Stomach (tissue), 4 donors: Measurements from ENCODE around the gene PRICKLE1.

ENCODE experiments used
- CTCF ChIP-seq, 7 experiments: fragments of 450-650 bp in 4 of 7; fragments of 200-600 bp in 3 of 7; sonication (generic) in 3 of 7; IDR thresholded peaks; one replicate each; pipeline ENCODE4 v1.5.1; 2016 to 2019; ENCODE audit warnings: antibody characterized with exemption in 7 of 7, control low read depth in 2 of 7, mild to moderate bottlenecking in 1 of 7
- POLR2A ChIP-seq, 4 donors: fragments of 450-650 bp; IDR thresholded peaks; one replicate each; pipeline ENCODE4 v1.6.1; 2016; ENCODE audit warnings: antibody characterized with exemption in 4 of 4, control low read depth in 2 of 4, mild to moderate bottlenecking in 1 of 4, moderate library complexity in 1 of 4
- POLR2AphosphoS5 ChIP-seq, 3 donors: sonication (generic); formaldehyde crosslinking; IDR thresholded peaks; one replicate each; pipeline ENCODE4 v1.6.1; 2016; ENCODE audit warnings: antibody characterized with exemption in 3 of 3

GRCh38 chr12:42486407-42486806, 103.1 kb downstream of the PRICKLE1 start:
- TF ChIP-seq CTCF (IDR thresholded peaks at IDR 0.05) (no peak), POLR2A (IDR thresholded peaks at IDR 0.05) (no peak), POLR2AphosphoS5 (IDR thresholded peaks at IDR 0.05) (no peak)
